ENCODE results near the gene ST7. TPM values are rescaled to one million over a fixed set of nuclear protein-coding genes. Genes with fewer than 3 reads are reported as not detected.

ST7 gene
- total and polyA plus RNA-seq, 4 donors, result 22.4 to 57.2 (median 41.6) TPM

DNA sequence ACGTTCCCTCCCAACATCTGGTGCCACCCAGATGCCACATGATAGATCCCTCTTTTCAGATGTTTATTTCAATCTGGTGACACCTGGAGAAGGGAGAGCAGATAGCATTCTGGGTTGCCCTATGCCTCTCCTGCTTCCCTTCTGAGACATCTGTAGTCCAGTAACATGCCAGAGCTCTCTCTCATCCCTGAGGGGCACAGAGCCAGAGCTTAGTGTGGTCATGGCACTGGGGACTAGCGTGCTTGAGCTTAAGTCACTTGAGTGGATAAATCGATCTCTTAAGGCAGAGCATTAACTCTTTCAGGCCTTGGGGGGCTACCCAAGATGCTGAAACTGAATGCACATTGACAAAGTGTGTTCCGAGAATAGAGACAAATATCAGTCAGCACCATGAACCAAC is 321.6 kb downstream of the ST7 start:
- no peak overlapping the region for H3K9ac ChIP-seq (ENCODE audit: insufficient read depth in 1 of 2, low read length in 2 of 2)
- H3K36me3 ChIP-seq (ENCODE audit: control insufficient read depth in 4 of 4, insufficient read depth in 4 of 4, low read length in 4 of 4), result peaks cover 0 to 24% (median 10%) of the 10 kb centered on the region in 4 donors
- no peaks in the 10 kb centered on the region for H3K27me3 ChIP-seq (ENCODE audit: control insufficient read depth in 3 of 3, insufficient read depth in 3 of 3, low read length in 2 of 3)
- ATAC-seq (ENCODE audit: insufficient read depth, low FRiP score) (no peak), DNase-seq (no peak)
- TF ChIP-seq, protein P1, sequence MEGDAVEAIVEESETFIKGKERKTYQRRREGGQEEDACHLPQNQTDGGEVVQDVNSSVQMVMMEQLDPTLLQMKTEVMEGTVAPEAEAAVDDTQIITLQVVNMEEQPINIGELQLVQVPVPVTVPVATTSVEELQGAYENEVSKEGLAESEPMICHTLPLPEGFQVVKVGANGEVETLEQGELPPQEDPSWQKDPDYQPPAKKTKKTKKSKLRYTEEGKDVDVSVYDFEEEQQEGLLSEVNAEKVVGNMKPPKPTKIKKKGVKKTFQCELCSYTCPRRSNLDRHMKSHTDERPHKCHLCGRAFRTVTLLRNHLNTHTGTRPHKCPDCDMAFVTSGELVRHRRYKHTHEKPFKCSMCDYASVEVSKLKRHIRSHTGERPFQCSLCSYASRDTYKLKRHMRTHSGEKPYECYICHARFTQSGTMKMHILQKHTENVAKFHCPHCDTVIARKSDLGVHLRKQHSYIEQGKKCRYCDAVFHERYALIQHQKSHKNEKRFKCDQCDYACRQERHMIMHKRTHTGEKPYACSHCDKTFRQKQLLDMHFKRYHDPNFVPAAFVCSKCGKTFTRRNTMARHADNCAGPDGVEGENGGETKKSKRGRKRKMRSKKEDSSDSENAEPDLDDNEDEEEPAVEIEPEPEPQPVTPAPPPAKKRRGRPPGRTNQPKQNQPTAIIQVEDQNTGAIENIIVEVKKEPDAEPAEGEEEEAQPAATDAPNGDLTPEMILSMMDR (IDR thresholded peaks at IDR 0.05; ENCODE audit: control extremely low read depth, extremely low read depth), result no peak
- peaks cover 0 to 8% (median 2%) of the 10 kb centered on the region in 5 donors for H3K4me1 ChIP-seq (ENCODE audit: control insufficient read depth in 5 of 5, insufficient read depth in 5 of 5, low read length in 5 of 5)
- H3K4me3 ChIP-seq, result no peak overlapping the region
- H3K9me3 ChIP-seq (ENCODE audit: control insufficient read depth in 4 of 4, insufficient read depth in 3 of 4, low read length in 3 of 4), result no peaks in the 10 kb centered on the region
- H3K27ac ChIP-seq (ENCODE audit: low read depth in 1 of 2, low read length in 1 of 2), result no peak overlapping the region
- WGBS, 2 donors, result 78 to 85% methylated on average over 4 of the region's 4 CpGs

DNA sequence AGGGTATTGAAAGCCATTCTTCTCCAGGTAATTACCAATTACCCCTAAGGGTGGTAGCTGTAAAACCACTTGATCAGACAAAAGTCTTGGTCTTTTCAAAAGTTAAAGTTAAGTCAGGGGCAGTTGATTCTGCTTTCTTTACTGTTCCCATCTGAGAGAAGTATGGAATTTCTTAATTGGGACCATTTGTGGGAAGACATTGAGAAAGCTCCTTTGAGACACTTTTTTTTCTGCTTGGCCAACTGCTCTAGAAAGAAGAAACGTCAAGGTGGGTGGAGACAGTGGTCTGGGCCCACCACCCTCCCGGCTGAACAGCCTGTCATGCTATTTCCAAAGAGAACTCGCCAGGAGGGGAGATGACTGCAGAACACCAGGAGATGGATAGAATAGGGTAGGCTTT is 324.3 kb downstream of the ST7 start:
- ATAC-seq (ENCODE audit: insufficient read depth, low FRiP score) (no peak), DNase-seq (no peak)
- H3K27me3 ChIP-seq (ENCODE audit: control insufficient read depth in 3 of 3, insufficient read depth in 3 of 3, low read length in 2 of 3), result no peaks in the 10 kb centered on the region
- TF ChIP-seq, protein P1 (IDR thresholded peaks at IDR 0.05; ENCODE audit: control extremely low read depth, extremely low read depth), result no peak
- H3K4me3 ChIP-seq, result no peak overlapping the region
- H3K36me3 ChIP-seq (ENCODE audit: control insufficient read depth in 4 of 4, insufficient read depth in 4 of 4, low read length in 4 of 4), result peaks cover 0 to 34% (median 10%) of the 10 kb centered on the region in 4 donors
- H3K9ac ChIP-seq (ENCODE audit: insufficient read depth in 1 of 2, low read length in 2 of 2), result no peak overlapping the region
- H3K27ac ChIP-seq (ENCODE audit: low read depth in 1 of 2, low read length in 1 of 2), result no peak overlapping the region
- 86 to 91% methylated on average over 3 of the region's 3 CpGs for WGBS, 2 donors
- peaks cover 0 to 15% (median 8%) of the 10 kb centered on the region in 5 donors for H3K4me1 ChIP-seq (ENCODE audit: control insufficient read depth in 5 of 5, insufficient read depth in 5 of 5, low read length in 5 of 5)
- no peaks in the 10 kb centered on the region for H3K9me3 ChIP-seq (ENCODE audit: control insufficient read depth in 4 of 4, insufficient read depth in 3 of 4, low read length in 3 of 4)

DNA sequence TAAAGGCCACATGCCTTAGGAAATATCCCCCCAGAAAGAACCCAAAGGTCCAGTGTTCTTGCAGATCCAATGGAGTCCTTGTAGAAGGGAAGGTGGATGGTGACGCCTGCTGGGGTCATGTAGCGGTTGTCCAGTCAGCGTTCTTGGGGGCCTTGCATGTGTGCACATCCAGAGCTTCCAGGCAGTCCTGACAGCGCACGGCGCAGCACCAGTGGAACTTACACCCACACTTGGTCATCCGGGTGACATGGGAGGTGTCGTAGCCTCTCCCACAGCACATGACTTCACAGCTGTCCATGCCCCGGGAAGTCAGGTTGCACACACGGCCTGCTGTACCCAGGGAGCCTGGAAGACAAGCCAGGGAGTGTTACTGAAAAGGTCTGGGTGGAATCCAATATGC is 324.7 kb downstream of the ST7 start:
- H3K27me3 ChIP-seq (ENCODE audit: control insufficient read depth in 3 of 3, insufficient read depth in 3 of 3, low read length in 2 of 3), result no peaks in the 10 kb centered on the region
- 97% methylated on average over 10 of the region's 10 CpGs for WGBS, 2 donors
- H3K4me3 ChIP-seq, result no peak overlapping the region
- H3K36me3 ChIP-seq (ENCODE audit: control insufficient read depth in 4 of 4, insufficient read depth in 4 of 4, low read length in 4 of 4), result peaks cover 0 to 34% (median 10%) of the 10 kb centered on the region in 4 donors
- DNase-seq (no peak), ATAC-seq (ENCODE audit: insufficient read depth, low FRiP score) (no peak)
- peaks cover 0 to 15% (median 8%) of the 10 kb centered on the region in 5 donors for H3K4me1 ChIP-seq (ENCODE audit: control insufficient read depth in 5 of 5, insufficient read depth in 5 of 5, low read length in 5 of 5)
- H3K9ac ChIP-seq (ENCODE audit: insufficient read depth in 1 of 2, low read length in 2 of 2), result no peak overlapping the region
- no peaks in the 10 kb centered on the region for H3K9me3 ChIP-seq (ENCODE audit: control insufficient read depth in 4 of 4, insufficient read depth in 3 of 4, low read length in 3 of 4)
- no peak overlapping the region for H3K27ac ChIP-seq (ENCODE audit: low read depth in 1 of 2, low read length in 1 of 2)
- TF ChIP-seq, protein P1 (IDR thresholded peaks at IDR 0.05; ENCODE audit: control extremely low read depth, extremely low read depth), result no peak

DNA sequence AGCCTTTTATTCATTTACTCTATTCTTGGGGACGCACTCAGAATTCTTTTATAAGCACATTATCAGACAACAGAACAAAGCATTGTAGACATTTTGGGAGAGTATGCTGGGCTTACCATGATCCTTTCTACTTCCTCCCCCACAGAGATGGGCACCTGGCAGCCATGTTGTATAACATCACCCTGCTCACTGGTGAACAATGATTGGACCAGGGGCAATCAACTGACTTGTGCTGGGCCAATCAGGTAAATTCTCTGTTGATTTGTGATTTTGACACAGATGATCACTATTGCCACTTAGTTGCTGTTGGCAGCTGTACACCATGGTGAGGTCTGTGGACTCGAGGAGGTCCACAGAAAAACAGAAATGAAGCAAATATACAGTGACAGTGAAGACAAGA is 325.9 kb downstream of the ST7 start:
- H3K9ac ChIP-seq (ENCODE audit: insufficient read depth in 1 of 2, low read length in 2 of 2), result no peak overlapping the region
- H3K27me3 ChIP-seq (ENCODE audit: control insufficient read depth in 3 of 3, insufficient read depth in 3 of 3, low read length in 2 of 3), result no peaks in the 10 kb centered on the region
- H3K27ac ChIP-seq (ENCODE audit: low read depth in 1 of 2, low read length in 1 of 2), result no peak overlapping the region
- DNase-seq (no peak), ATAC-seq (ENCODE audit: insufficient read depth, low FRiP score) (no peak)
- no peak overlapping the region for H3K4me3 ChIP-seq
- H3K9me3 ChIP-seq (ENCODE audit: control insufficient read depth in 4 of 4, insufficient read depth in 3 of 4, low read length in 3 of 4), result no peaks in the 10 kb centered on the region
- peaks cover 0 to 35% (median 10%) of the 10 kb centered on the region in 4 donors for H3K36me3 ChIP-seq (ENCODE audit: control insufficient read depth in 4 of 4, insufficient read depth in 4 of 4, low read length in 4 of 4)
- peaks cover 0 to 15% (median 8%) of the 10 kb centered on the region in 5 donors for H3K4me1 ChIP-seq (ENCODE audit: control insufficient read depth in 5 of 5, insufficient read depth in 5 of 5, low read length in 5 of 5)
- 91 to 93% methylated on average over 2 of the region's 2 CpGs for WGBS, 2 donors
- TF ChIP-seq, protein P1 (IDR thresholded peaks at IDR 0.05; ENCODE audit: control extremely low read depth, extremely low read depth), result no peak
